ENCODE data around the gene EXT2.

DNA sequence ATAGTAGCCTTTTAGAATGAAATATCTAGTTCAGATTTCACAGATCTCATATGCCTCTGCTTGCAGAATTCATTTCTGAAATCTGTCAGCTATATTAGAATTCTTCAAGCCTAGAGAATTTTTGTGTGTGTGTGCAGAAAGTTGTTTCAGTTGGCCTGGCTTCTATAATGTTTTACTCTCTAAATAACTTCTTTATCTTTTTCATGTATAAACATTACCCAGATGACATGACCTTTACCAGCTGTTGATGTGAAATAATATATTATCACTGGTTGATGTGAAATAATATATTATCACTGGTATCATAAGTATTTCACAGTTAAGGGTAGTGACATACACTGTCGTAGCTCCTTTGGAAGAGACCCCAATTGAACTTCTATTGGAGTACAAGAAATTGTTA is 141.7 kb downstream of the EXT2 start:
- TF ChIP-seq, protein P1, sequence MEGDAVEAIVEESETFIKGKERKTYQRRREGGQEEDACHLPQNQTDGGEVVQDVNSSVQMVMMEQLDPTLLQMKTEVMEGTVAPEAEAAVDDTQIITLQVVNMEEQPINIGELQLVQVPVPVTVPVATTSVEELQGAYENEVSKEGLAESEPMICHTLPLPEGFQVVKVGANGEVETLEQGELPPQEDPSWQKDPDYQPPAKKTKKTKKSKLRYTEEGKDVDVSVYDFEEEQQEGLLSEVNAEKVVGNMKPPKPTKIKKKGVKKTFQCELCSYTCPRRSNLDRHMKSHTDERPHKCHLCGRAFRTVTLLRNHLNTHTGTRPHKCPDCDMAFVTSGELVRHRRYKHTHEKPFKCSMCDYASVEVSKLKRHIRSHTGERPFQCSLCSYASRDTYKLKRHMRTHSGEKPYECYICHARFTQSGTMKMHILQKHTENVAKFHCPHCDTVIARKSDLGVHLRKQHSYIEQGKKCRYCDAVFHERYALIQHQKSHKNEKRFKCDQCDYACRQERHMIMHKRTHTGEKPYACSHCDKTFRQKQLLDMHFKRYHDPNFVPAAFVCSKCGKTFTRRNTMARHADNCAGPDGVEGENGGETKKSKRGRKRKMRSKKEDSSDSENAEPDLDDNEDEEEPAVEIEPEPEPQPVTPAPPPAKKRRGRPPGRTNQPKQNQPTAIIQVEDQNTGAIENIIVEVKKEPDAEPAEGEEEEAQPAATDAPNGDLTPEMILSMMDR (IDR thresholded peaks at IDR 0.05): no peak
- no peak for TF ChIP-seq POLR2A (IDR thresholded peaks at IDR 0.05)
